ENCODE measurements around the gene LMO4. TPM values are rescaled to one million over a fixed set of nuclear protein-coding genes. Genes with fewer than 3 reads are reported as not detected.
A peak's percentile ranks its signal among the peaks of the same experiment; 100 is the strongest.

The LMO4 gene
- total and polyA plus RNA-seq, 2 of the 13 experiments (the other 11 are each of a cell fraction or from before 2014, with no cell fraction given) = 19.3 to 49.9 TPM

- TF ChIP-seq ZMYM4 (CRISPR knock-in tag; IDR thresholded peaks at IDR 0.05) = no peak
- TF ChIP-seq AKAP8 (CRISPR knock-in tag; IDR thresholded peaks at IDR 0.05) = no peak
- TF ChIP-seq ETV6 (CRISPR knock-in tag; conservative IDR thresholded peaks at IDR 0.05) = no peak
- no peak for TF ChIP-seq ZNF256 (CRISPR knock-in tag; conservative IDR thresholded peaks at IDR 0.05)
- TF ChIP-seq, protein P1, sequence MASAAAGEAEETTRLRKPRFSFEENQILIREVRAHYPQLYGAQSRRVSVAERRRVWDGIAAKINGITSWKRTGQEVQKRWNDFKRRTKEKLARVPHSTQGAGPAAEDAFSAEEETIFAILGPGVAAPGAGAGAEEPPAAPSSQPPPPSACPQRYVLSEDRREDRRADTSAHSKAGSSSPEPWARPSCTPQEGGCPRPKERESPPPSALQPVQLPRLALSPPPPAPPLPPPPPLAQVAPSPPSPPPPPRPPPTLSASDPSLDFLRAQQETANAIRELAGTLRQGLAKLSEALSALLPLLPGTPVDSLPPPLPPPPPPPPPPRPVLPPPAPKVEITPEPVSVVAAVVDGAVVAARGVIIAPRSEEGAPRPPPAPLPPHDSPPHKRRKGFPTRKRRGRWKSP (CRISPR knock-in tag; IDR thresholded peaks at IDR 0.05) = no peak
- no peak for TF ChIP-seq DNMT1 (CRISPR knock-in tag; IDR thresholded peaks at IDR 0.05)
- TF ChIP-seq ETV5 (CRISPR knock-in tag; IDR thresholded peaks at IDR 0.05; ENCODE audit: borderline replicate concordance) = peak; percentile 45; the same call in 1 of the 2 replicates
- no peak for TF ChIP-seq ZNF451 (CRISPR knock-in tag; IDR thresholded peaks at IDR 0.05)
- TF ChIP-seq BRD4 (CRISPR knock-in tag; IDR thresholded peaks at IDR 0.05) = 0 out of 2 replicates have a peak, but pooled peaks have one; percentile 27
- TF ChIP-seq, protein P2, sequence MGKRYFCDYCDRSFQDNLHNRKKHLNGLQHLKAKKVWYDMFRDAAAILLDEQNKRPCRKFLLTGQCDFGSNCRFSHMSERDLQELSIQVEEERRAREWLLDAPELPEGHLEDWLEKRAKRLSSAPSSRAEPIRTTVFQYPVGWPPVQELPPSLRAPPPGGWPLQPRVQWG (CRISPR knock-in tag; IDR thresholded peaks at IDR 0.05; ENCODE audit: borderline replicate concordance, low read depth) = no peak
- TF ChIP-seq SALL1 (CRISPR knock-in tag; IDR thresholded peaks at IDR 0.05) = 0 out of 2 replicates have a peak, but pooled peaks have one; percentile 19
- no peak for TF ChIP-seq TOPORS (CRISPR knock-in tag; IDR thresholded peaks at IDR 0.05)
- TF ChIP-seq KMT2A (CRISPR knock-in tag; IDR thresholded peaks at IDR 0.05) = 0 out of 2 replicates have a peak, but pooled peaks have one; percentile 37
- TF ChIP-seq RFX3 (CRISPR knock-in tag; IDR thresholded peaks at IDR 0.05) = no peak
- TF ChIP-seq, protein P3, sequence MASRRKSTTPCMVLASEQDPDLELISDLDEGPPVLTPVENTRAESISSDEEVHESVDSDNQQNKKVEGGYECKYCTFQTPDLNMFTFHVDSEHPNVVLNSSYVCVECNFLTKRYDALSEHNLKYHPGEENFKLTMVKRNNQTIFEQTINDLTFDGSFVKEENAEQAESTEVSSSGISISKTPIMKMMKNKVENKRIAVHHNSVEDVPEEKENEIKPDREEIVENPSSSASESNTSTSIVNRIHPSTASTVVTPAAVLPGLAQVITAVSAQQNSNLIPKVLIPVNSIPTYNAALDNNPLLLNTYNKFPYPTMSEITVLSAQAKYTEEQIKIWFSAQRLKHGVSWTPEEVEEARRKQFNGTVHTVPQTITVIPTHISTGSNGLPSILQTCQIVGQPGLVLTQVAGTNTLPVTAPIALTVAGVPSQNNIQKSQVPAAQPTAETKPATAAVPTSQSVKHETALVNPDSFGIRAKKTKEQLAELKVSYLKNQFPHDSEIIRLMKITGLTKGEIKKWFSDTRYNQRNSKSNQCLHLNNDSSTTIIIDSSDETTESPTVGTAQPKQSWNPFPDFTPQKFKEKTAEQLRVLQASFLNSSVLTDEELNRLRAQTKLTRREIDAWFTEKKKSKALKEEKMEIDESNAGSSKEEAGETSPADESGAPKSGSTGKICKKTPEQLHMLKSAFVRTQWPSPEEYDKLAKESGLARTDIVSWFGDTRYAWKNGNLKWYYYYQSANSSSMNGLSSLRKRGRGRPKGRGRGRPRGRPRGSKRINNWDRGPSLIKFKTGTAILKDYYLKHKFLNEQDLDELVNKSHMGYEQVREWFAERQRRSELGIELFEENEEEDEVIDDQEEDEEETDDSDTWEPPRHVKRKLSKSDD (CRISPR knock-in tag; IDR thresholded peaks at IDR 0.05; ENCODE audit: low read depth) = no peak
- no peak for TF ChIP-seq MYNN (CRISPR knock-in tag; IDR thresholded peaks at IDR 0.05; ENCODE audit: low read depth)
- TF ChIP-seq PHF8 (CRISPR knock-in tag; IDR thresholded peaks at IDR 0.05) = peak; percentile 49
- no peak for TF ChIP-seq ZBTB2 (CRISPR knock-in tag; IDR thresholded peaks at IDR 0.05; ENCODE audit: low read depth)
- no peak for TF ChIP-seq ZNF501 (CRISPR knock-in tag; IDR thresholded peaks at IDR 0.05)
- TF ChIP-seq MEIS1 (CRISPR knock-in tag; IDR thresholded peaks at IDR 0.05; ENCODE audit: borderline replicate concordance) = no peak
- peak; percentile 25; the same call in 1 of the 2 replicates for TF ChIP-seq ZNF574 (CRISPR knock-in tag; IDR thresholded peaks at IDR 0.05)
- peak; percentile 48 for TF ChIP-seq ZFX (CRISPR knock-in tag; IDR thresholded peaks at IDR 0.05; ENCODE audit: low read depth)
Measured at GRCh38 chr1:87335175-87335884, 6.7 kb downstream of the LMO4 start (continued).
